K562 (cell line): Measurements from ENCODE around the gene NES. TPM values are rescaled to one million over a fixed set of nuclear protein-coding genes. Genes with fewer than 3 reads are reported as not detected.

Source experiments
- ARID1B ChIP-seq: fragments of 450-650 bp; IDR thresholded peaks from 2 replicates; pipeline ENCODE4 v1.6.1; 2016; ENCODE audit warnings: antibody characterized with exemption, mild to moderate bottlenecking, inconsistent platforms
- ATF4 ChIP-seq: fragments of 450-650 bp; formaldehyde crosslinking; IDR thresholded peaks from 2 replicates; pipeline ENCODE4 v1.4.0; 2022; ENCODE audit warnings: mild to moderate bottlenecking, moderate library complexity
- CBX8 ChIP-seq: fragments of 200-600 bp; sonication (generic); IDR thresholded peaks from 2 replicates; pipeline ENCODE4 v1.6.1; 2012; ENCODE audit warnings: borderline replicate concordance, mixed run types, low read depth, mild to moderate bottlenecking, moderate library complexity, mixed read lengths, low read length, control low read depth, inconsistent platforms; ENCODE audit not compliant: poor library complexity, severe bottlenecking; ENCODE audit errors: extremely low read depth
- ETS2 ChIP-seq: IDR thresholded peaks from 2 replicates; pipeline ENCODE4 v1.6.1; 2016; ENCODE audit warnings: borderline replicate concordance, missing genetic modification characterization, mild to moderate bottlenecking, moderate library complexity, missing compliant biosample characterization; ENCODE audit not compliant: poor library complexity, severe bottlenecking
- FOS ChIP-seq: IDR thresholded peaks from 3 replicates; pipeline ENCODE4 v1.6.1; 2011; ENCODE audit not compliant: insufficient read length; ENCODE audit errors: extremely low read depth
- GABPB2 ChIP-seq: fragments of 250-450 bp; sonication (Bioruptor Pico); conservative IDR thresholded peaks from 2 replicates; pipeline ENCODE4 v1.5.1; 2021; ENCODE audit warnings: mild to moderate bottlenecking
- KDM2B ChIP-seq: fragments of 250-450 bp; sonication (Bioruptor Pico); IDR thresholded peaks from 2 replicates; pipeline ENCODE4 v1.8.0; 2021; ENCODE audit warnings: mild to moderate bottlenecking, moderate library complexity
- MECOM ChIP-seq: fragments of 250-450 bp; sonication (Bioruptor Pico); IDR thresholded peaks from 2 replicates; pipeline ENCODE4 v1.8.0; 2022; ENCODE audit warnings: inconsistent platforms
- MLX ChIP-seq, 2 experiments: fragments of 450-650 bp in 1 of 2; sonication (generic) in 1 of 2; formaldehyde crosslinking; conservative IDR thresholded peaks; 2 replicates each; pipeline versions ENCODE4 v1.4.0 to v1.8.1; 2020 to 2022; ENCODE audit warnings: mild to moderate bottlenecking in 1 of 2, missing genetic modification reagents in 1 of 2
- MYBL2 ChIP-seq, 2 experiments: fragments of 450-650 bp in 1 of 2; sonication (generic) in 1 of 2; formaldehyde crosslinking in 1 of 2; IDR thresholded peaks; 2 replicates each; pipeline versions ENCODE4 v1.6.1 to v1.8.1; 2017 to 2022; ENCODE audit warnings: borderline replicate concordance in 1 of 2, inconsistent platforms in 1 of 2, low read depth in 1 of 2, mild to moderate bottlenecking in 1 of 2, missing genetic modification reagents in 1 of 2, moderate library complexity in 1 of 2
- PCBP1 ChIP-seq: fragments of 200-400 bp; formaldehyde crosslinking; IDR thresholded peaks from 2 replicates; pipeline ENCODE4 v1.6.1; 2018; ENCODE audit warnings: mild to moderate bottlenecking, low read depth, low read length; ENCODE audit not compliant: poor library complexity, severe bottlenecking
- POLR2B ChIP-seq: fragments of 450-650 bp; IDR thresholded peaks from 2 replicates; pipeline ENCODE4 v1.6.1; 2018; ENCODE audit warnings: low read depth; ENCODE audit not compliant: partially characterized antibody
- SAFB ChIP-seq: fragments of 200-400 bp; formaldehyde crosslinking; IDR thresholded peaks from 2 replicates; pipeline ENCODE4 v1.6.1; 2017; ENCODE audit warnings: low read depth, low read length, borderline replicate concordance
- SLC30A9 ChIP-seq: fragments of 250-450 bp; sonication (Bioruptor Pico); IDR thresholded peaks from 2 replicates; pipeline ENCODE4 v1.8.0; 2022; ENCODE audit warnings: mild to moderate bottlenecking, moderate library complexity
- SMAD1 ChIP-seq: fragments of 150-350 bp; IDR thresholded peaks from 2 replicates; pipeline ENCODE4 v1.6.1; 2014; ENCODE audit warnings: low read length, low read depth; ENCODE audit not compliant: partially characterized antibody
- SNRNP70 ChIP-seq: fragments of 200-400 bp; formaldehyde crosslinking; optimal IDR thresholded peaks from 2 replicates; pipeline ENCODE3; 2017; ENCODE audit warnings: low read depth, low read length
- THRB ChIP-seq: fragments of 450-650 bp; formaldehyde crosslinking; conservative IDR thresholded peaks from 2 replicates; pipeline ENCODE4 v1.4.0; 2022; ENCODE audit warnings: mild to moderate bottlenecking, missing genetic modification characterization
- USF1 ChIP-seq: sonication (generic); formaldehyde crosslinking; IDR thresholded peaks from 2 replicates; pipeline ENCODE4 v1.9.0; 2022; ENCODE audit warnings: mild to moderate bottlenecking, missing genetic modification reagents
- ZFP36 ChIP-seq: fragments of 150-350 bp; IDR thresholded peaks from 2 replicates; pipeline ENCODE4 v1.6.1; 2018; ENCODE audit warnings: low read length, low read depth; ENCODE audit not compliant: partially characterized antibody
- ZNF511 ChIP-seq: sonication (generic); formaldehyde crosslinking; IDR thresholded peaks from 2 replicates; pipeline ENCODE4 v1.8.0; 2022; ENCODE audit warnings: mild to moderate bottlenecking, missing genetic modification reagents
- ZNF57 ChIP-seq: fragments of 450-650 bp; formaldehyde crosslinking; IDR thresholded peaks from 2 replicates; pipeline ENCODE4 v1.4.0; 2020; ENCODE audit warnings: mild to moderate bottlenecking, moderate library complexity
- polyA plus RNA-seq, 8 experiments: library from polyadenylated mRNA; depleted of rRNA in 4 of 8; stranded (reverse) in 5 of 8; unstranded in 3 of 8; fragments of >200 nt; fragmentation: Nextera tagmentation in 2 of 8; fragmentation: Illumina TruSeq in 1 of 8; extraction: Ambion mirVana in 2 of 8; extraction: Trizol in 1 of 8; gene quantifications; 2 replicates each; pipeline versions ENCODE4 v1.2.1 to v1.2.3, GENCODE V29; 2011 to 2014; ENCODE audit warnings: inconsistent platforms in 1 of 8, missing spikeins in 1 of 8
- total RNA-seq, 7 experiments: library from RNA; depleted of rRNA in 6 of 7; stranded (reverse); fragments of >200 nt in 6 of 7; fragmentation: Illumina TruSeq in 2 of 7; extraction: Trizol in 2 of 7; gene quantifications; 2 replicates each; pipeline versions ENCODE4 v1.2.1 to v1.2.3, GENCODE V29; 2011 to 2021; ENCODE audit warnings: low replicate concordance in 1 of 7

Gene NES
- total and polyA plus RNA-seq, 9 of the 15 experiments (the other 6 are each of a cell fraction or from before 2014, with no cell fraction given): 0.10 to 8.6 (median 4.2) TPM

- TF ChIP-seq ZNF57 (CRISPR knock-in tag): no peak
- no peak for TF ChIP-seq SNRNP70
- TF ChIP-seq ETS2 (tag): no peak
- TF ChIP-seq SAFB: no peak
- no peak for TF ChIP-seq MYBL2 (IDR thresholded peaks at IDR 0.05; ENCODE audit: low read depth)
- TF ChIP-seq MYBL2 (CRISPR knock-in tag; IDR thresholded peaks at IDR 0.05; ENCODE audit: borderline replicate concordance): no peak
- no peak for TF ChIP-seq MECOM
- peak; percentile 64 for TF ChIP-seq FOS
- TF ChIP-seq SLC30A9: 0 out of 2 replicates have a peak, but pooled peaks have one; percentile 31
- peak; percentile 80 for TF ChIP-seq PCBP1
- TF ChIP-seq USF1: peak; percentile 68; the same call in 1 of the 2 replicates
- peak; percentile 95 for TF ChIP-seq POLR2B
- TF ChIP-seq KDM2B (CRISPR knock-in tag): no peak
- no peak for TF ChIP-seq CBX8
- peak; percentile 87 for TF ChIP-seq ARID1B
- TF ChIP-seq SMAD1: peak; percentile 73
- TF ChIP-seq ZFP36: no peak
- peak; percentile 96 for TF ChIP-seq THRB (CRISPR knock-in tag)
- TF ChIP-seq MLX (CRISPR knock-in tag; conservative IDR thresholded peaks at IDR 0.05): no peak
- no peak; the same call in 1 of the 2 replicates for TF ChIP-seq ZNF511 (CRISPR knock-in tag)
- no peak for TF ChIP-seq ATF4 (CRISPR knock-in tag)
- TF ChIP-seq GABPB2 (CRISPR knock-in tag): no peak
These were observed 17.0 kb downstream of the NES start (continued) for GRCh38 chr1:156659988-156660751.
